HG03095 (cell line): ENCODE results near the gene C3orf70.

Experiments used
- ATAC-seq: cut with Tn5 transposase; IDR thresholded peaks from one replicate; pipeline ENCODE4 v1.9.1; 2021; ENCODE audit warnings: moderate library complexity; ENCODE audit not compliant: unreplicated experiment

The C3orf70 gene

DNA sequence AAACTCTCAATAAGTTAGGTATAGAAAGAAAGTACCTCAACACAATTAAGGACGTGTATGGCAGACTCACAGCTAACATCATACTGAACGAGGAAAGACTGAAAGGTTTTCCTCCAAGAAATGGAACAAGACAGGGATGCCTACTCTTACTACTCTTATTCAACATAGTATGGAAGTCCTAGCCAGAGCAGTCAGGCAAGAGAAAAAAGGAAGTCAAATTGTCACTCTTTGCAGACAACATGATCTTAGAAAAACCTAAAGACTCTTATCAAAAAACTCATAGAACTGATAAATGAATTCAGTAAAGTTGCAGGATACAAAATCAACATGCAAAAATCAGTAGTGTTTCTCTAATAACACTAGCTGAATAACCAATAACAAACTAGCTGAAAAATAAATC is 96.0 kb downstream of the C3orf70 start:
- ATAC-seq, result no peak

DNA sequence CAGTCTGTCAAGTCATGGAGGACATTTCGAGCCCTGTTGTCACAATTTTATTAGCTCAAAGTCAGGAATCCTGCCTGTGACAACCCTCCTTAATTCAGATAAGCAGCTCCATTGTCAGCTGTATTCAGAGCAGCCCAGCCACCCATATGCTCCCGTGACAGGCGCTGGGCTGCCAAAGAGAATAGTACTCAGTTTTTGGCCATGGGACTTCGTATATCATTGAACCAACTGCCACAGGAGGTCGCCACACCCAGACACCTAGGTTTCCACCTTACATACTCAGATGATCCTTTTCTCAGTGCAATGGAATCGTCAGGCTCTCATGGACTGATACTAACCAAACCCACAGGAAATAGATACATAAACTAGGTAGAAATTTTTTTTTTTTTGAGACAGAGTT is 100.2 kb downstream of the C3orf70 start:
- no peak for ATAC-seq

DNA sequence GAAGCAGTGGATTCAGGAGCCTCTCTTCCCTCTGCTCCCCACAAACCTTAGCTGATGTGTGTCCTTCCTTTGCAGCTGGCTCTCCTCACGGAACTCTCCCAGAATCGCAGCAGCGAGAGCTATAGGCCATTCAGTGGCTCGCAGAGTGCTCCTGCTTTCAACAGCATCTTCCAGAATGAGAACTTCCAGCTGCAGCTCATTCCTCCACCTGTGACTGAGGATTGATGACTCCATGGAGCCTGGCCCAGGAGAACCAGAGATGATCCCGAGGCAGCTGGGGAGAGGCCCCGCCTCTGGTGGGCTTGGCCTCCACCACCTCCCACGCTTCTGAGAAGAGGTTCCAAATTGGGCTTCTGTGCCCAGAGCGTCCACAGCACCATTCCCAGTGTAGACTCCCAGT is 101.1 kb downstream of the C3orf70 start:
- no peak for ATAC-seq

DNA sequence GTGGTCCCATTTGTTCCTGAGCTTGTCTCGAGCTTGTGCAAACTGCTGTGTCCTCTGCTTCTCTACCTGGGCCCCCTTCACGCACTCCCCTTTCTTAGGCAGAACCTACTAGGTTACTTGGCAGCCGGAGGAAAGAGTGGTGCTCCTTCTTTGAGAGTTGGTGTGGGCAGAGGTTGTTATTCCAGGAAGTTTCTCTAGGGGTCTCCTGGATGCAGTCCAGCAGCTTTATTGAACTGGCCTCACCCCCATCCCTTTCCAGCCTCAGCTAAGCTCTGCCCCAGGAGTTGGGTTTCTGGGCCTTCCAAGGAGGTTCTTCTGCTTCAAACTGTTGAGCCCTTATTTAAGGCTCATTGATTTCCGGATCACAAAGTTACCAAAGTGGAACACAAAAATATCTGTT is 103.2 kb downstream of the C3orf70 start:
- ATAC-seq, result no peak

DNA sequence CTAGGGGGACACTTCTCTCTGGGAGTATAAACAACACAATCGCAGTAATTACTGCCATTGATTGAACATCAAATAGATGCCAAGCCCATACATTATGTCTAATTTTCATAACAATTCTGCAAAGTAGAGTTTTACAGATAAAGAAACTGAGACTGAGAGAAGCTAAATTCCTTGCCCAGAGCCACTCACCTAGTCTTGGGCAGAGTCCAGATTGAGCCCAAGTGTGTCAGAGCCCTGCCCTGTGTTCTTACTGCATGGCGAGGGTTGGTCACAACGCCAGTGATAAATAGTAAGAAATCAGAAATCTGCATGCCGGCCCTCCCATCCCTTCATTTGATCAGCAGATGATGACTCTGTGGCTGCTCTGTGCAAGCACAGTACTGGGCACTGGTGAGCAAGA is 106.3 kb downstream of the C3orf70 start:
- ATAC-seq, result no peak

DNA sequence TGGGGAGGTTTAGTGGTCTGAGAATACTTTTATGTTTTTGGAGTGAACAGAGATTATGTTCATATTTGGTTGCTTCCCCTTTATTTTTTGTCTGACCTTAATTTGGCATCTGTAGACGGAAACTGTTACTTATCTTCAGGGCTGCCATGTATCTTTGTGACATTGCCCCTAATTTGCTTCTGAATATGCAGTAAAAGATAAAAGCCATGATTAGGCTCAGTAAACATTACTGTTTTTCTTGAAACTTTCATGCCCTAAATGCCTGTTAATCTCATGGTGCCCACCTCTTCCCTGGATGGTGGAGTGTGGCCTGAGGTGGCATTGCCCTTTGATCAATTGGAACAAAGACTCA is 106.7 kb downstream of the C3orf70 start:
- ATAC-seq, result no peak

DNA sequence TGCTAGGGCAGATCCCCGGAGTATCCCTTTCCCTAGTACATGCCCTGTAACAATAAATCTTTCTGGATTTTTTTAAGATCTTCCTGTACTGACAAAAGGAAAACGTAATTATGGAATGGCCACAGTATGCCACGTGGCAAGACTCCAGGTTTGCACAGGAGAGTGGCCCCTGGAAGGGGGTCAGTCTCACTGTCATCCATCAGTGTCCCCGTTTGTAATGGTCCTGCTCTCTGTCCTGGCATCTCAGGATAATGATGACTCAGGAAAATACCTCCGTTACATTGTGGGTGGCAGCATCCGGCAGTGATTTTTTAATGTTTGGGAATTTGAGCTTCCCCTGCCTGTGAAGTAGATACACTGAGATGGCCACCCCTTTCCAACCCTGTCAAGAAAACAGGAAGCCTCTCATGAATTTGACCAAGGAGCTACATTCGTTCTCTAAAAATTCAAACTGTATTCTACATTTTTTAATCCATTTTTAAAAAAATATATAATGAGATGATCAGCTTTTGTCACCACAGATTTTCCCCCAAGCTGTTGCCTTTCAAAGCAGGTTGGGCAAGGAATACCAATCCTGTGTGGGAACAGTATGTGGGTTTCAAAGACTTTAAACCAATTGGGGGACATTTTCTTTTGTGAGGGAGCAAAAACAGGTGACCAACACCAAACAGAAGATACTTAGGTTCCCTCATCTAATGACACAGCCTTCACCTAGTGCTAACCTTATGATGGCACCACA is 110.4 kb downstream of the C3orf70 start:
- no peak for ATAC-seq

DNA sequence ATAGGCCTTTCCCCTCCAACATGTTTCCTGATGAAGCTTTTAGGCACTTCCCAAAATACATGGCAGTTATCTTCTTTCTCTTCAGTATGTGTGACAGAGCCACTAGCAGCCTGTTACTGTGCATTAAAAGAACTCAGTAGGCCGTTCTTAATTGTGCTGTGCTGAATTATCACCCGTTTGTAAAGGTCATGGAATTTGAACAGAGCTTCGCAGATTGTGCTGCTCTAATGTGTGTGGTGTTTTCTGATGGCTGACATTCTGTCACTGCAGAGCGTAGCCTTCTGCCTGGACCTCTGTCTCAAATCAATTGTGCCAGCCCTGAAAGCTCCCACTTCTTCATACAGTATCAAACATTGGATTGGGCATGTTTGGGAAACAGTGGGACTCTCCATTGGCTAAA is 111.3 kb downstream of the C3orf70 start:
- no peak for ATAC-seq

DNA sequence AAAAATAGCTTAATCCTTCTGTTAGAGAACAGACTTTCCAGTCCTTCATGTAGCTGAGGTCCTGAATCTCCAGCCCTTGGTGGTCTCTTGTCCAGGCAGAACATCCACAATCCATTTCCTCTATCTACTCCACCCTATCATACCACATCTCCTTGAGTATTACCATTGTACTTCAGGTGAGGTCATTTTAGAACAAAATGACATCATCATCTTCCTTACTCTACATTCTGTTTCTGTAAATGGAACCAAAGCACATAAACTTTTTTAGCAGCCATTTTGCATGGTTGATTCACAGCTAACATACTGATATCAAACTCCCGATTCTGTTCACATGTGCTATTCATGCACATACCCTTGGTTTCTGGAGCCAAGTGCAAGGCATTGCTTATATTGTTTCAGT is 112.4 kb downstream of the C3orf70 start:
- ATAC-seq, result no peak

DNA sequence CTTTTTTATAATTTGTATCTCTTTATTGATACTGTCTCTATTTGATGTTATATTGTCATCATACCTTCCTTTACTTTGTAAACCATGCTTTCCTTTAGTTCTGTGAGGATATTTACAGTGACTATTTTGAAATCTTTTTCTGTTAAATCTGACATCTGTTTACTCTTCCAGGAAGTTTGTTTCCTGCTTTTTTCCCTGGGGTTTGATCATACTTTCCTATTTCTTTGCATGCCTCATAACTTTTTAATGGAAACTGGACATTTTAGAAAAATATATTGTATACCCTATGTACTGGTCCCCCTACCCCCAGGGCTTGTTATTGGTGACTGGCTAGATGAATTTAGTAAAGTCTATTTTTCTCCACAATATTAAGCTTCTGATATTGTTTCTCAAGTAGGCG is 115.1 kb downstream of the C3orf70 start:
- ATAC-seq, result no peak

DNA sequence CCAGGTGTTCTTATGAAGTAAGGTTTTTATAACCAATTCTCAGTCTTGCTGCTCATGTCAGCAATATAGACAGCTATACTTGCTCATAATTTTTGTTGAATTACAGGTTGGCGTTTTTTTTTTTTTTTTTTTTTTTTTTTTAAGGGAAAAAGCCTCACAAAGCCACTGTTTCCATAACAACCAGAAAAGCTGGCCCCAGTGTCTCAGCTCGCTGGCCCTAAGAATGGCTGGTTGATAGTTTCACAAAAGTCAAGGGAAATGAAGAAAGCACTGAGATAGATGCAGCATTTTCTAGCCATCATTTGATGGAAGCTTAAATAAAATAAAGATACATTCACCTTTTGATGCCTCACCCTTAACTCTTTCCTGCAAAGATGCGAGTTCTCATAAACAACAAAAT is 121.9 kb downstream of the C3orf70 start:
- no peak for ATAC-seq

DNA sequence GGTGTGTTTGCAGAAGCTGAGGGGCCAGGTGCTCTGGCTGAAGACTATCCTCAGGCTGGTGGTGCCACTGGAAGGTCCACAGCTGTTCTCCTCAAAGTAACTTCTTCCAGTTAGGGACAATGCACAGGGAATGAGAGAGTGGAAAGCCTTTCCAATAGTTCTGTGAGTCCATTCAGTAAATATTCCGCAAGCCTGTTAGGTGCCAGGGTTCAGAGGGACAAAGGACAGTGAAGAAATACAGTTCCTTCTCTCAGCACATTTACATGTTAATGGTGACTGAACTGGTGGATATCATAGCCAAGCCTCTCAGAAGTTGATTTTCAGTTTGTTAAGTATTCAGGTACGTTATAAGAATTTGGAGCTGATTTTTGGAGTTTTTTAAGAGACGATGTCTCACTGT is 122.5 kb downstream of the C3orf70 start:
- no peak for ATAC-seq

DNA sequence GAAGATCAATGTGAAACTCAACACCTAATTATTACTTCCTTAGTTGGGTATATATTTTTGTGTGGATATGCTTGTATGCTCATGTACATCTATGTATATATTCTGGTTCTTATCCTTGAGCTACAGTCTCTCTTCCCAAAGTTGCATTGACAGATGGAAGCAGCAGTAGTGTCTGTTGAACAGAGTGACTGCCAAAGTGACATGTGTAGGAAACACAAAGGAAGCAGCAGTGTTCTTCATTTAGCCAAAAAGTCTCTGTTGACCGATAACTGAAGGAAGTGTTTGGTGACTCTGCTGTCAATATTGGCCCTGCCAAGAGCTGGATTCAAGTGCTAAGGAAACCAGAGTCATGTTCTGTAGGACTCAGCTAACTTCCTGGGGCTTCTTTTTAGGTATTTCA is 123.8 kb downstream of the C3orf70 start:
- no peak for ATAC-seq

DNA sequence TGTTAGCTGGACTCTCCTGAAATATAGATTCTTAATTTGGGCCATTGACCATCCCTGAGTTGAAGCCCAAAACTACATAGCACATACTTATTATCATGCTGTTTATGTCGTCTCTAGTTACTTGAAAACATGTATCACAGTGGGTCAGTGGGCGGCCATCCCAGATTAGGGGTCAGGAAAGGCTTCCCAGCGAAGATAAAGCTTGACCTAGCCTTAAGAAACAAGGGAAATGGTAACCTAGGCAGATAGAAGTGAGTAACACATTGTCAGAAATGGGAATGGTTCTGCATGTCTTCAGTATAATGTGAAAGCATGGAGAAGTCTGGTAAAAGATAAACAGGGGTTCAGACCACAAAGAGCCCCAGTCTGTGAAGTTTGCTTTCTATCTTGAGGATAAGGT is 124.7 kb downstream of the C3orf70 start:
- ATAC-seq, result no peak
